Measurements from ENCODE around the gene CD28.

DNA sequence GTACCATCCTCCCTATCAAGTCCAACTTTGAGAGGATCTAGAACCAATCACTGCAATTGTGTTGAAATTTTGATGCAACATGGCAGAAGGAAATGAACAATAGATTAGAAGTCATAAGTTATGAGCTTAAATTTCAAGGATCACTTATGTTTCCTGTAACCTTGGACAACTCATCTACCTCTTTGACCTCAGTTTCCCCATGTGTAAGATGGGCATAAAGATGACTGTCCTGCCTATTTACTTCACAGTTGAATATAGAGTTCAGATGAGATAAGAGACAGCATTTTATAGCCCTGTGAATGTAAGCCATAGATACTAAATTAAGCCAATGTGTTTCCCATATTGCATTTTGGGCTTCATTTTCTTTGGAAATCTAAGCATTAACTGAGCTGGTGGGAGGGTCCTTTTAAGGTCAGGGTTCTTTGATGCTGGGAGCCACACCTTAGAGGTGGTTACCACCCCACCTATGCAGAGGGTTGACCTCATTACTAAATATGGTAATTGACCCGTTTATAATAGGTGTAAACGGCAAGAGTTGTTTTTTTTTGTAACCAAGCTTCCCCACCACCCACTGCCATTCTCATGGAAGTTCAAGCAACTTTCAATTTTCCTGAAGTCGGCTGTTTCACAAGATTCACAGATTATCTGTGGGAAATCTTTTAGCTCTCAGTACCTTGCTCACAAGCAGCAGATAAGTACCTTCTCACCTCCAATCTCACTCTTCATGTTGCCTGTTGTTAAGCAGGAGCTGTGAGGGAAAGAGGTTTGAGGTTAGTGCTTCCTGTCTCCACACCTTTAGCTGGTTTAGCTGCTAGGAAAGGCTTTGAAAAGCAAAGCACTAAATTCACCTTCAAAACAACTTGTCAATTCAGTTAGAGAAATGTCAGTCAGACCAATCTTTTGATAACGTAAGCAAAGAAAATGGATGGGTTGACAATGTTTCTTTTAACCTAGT is 13.3 kb downstream of the CD28 start:
- TF ChIP-seq GATA1 (IDR thresholded peaks at IDR 0.05; ENCODE audit: low read depth, low read length) (no peak), POLR2A (IDR thresholded peaks at IDR 0.05; ENCODE audit: low read length) (no peak)

Measured in erythroblast (primary cell).